ENCODE data around the gene CDKAL1.

- no peak for TF ChIP-seq CTCF (IDR thresholded peaks at IDR 0.05)
- no peak for TF ChIP-seq EZH2 (IDR thresholded peaks at IDR 0.05)
Measured at GRCh38 chr6:20866036-20866435, 331.8 kb downstream of the CDKAL1 start.

All from neural progenitor cell (in vitro differentiated cells).